ENCODE measurements around the gene TMTC1.

Gene TMTC1

DNA sequence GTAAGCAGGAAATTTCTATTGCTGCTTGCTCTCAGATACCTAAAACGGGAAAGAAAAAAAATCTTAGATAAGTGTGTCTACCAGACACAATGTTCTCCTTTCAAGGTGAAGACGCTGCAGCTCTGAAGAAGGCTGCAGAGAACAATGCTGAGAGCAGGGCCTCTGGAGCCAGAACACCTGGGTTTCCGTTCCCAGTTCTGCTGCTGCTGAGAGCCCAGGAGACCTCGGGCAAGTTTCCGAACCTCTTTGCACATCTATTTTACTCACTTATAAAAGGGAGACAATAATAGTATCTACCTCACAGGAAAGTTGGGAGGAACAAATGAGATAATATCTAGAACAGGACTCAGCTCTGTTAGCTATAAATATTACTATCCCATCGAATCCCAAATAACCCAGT lies 122.9 kb downstream of the TMTC1 start:
- H3K4me1 ChIP-seq (ENCODE audit: control insufficient read depth, insufficient read depth, low read length) = no peaks in the 10 kb centered on the region
- H3K9ac ChIP-seq (ENCODE audit: low read length) = no peak overlapping the region
- no peaks in the 10 kb centered on the region for H3K27me3 ChIP-seq (replicated peaks; ENCODE audit: control insufficient read depth, insufficient read depth, low read length)
- H3K4me3 ChIP-seq (ENCODE audit: low read length) = no peak overlapping the region
- peaks cover 11% of the 10 kb centered on the region for H3K36me3 ChIP-seq (ENCODE audit: control insufficient read depth, insufficient read depth, low read length, severe bottlenecking)
- no peak for DNase-seq (ENCODE audit: low read depth)
- H3K9me3 ChIP-seq (ENCODE audit: control insufficient read depth, low read length) = no peaks in the 10 kb centered on the region

GRCh38 chr12:29656762-29657538 lies 126.8 kb downstream of the TMTC1 start:
- Histone ChIP-seq H3K9ac (ENCODE audit: low read length) (no peak overlapping the region), H3K9me3 (ENCODE audit: control insufficient read depth, low read length) (no peaks in the 10 kb centered on the region), H3K27me3 (replicated peaks; ENCODE audit: control insufficient read depth, insufficient read depth, low read length) (no peaks in the 10 kb centered on the region), H3K4me3 (ENCODE audit: low read length) (no peak overlapping the region), H3K36me3 (ENCODE audit: control insufficient read depth, insufficient read depth, low read length, severe bottlenecking) (peaks cover 26% of the 10 kb centered on the region), H3K4me1 (ENCODE audit: control insufficient read depth, insufficient read depth, low read length) (no peaks in the 10 kb centered on the region)
- DNase-seq (ENCODE audit: low read depth) = no peak

GRCh38 chr12:29655861-29656260 lies 127.9 kb downstream of the TMTC1 start:
- Histone ChIP-seq H3K9ac (ENCODE audit: low read length) (no peak overlapping the region), H3K4me1 (ENCODE audit: control insufficient read depth, insufficient read depth, low read length) (no peaks in the 10 kb centered on the region), H3K27me3 (replicated peaks; ENCODE audit: control insufficient read depth, insufficient read depth, low read length) (no peaks in the 10 kb centered on the region), H3K36me3 (ENCODE audit: control insufficient read depth, insufficient read depth, low read length, severe bottlenecking) (peaks cover 31% of the 10 kb centered on the region), H3K9me3 (ENCODE audit: control insufficient read depth, low read length) (no peaks in the 10 kb centered on the region), H3K4me3 (ENCODE audit: low read length) (no peak overlapping the region)
- no peak for DNase-seq (ENCODE audit: low read depth)

DNA sequence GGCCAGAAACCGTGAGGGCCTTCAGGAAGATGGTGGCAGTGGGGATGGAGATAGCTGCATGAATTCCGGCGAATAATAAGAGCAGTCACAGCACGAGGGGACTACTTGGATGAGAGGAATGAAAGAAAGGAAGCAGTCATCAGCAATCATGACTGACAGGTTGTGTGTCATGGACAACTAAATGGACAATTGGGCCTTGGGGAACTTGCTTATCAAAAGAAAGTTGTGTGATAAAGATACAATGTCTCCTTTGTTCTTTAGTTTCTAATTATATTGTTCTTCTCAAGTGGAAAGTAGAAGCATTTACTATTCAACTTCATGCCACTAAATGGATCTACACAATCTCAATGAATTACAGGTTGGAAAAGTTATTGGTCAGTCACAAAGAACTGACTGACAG lies 130.5 kb downstream of the TMTC1 start:
- no peak for DNase-seq (ENCODE audit: low read depth)
- no peaks in the 10 kb centered on the region for H3K9me3 ChIP-seq (ENCODE audit: control insufficient read depth, low read length)
- no peak overlapping the region for H3K4me3 ChIP-seq (ENCODE audit: low read length)
- no peak overlapping the region for H3K9ac ChIP-seq (ENCODE audit: low read length)
- peaks cover 28% of the 10 kb centered on the region for H3K36me3 ChIP-seq (ENCODE audit: control insufficient read depth, insufficient read depth, low read length, severe bottlenecking)
- no peaks in the 10 kb centered on the region for H3K27me3 ChIP-seq (replicated peaks; ENCODE audit: control insufficient read depth, insufficient read depth, low read length)
- H3K4me1 ChIP-seq (ENCODE audit: control insufficient read depth, insufficient read depth, low read length) = no peaks in the 10 kb centered on the region

DNA sequence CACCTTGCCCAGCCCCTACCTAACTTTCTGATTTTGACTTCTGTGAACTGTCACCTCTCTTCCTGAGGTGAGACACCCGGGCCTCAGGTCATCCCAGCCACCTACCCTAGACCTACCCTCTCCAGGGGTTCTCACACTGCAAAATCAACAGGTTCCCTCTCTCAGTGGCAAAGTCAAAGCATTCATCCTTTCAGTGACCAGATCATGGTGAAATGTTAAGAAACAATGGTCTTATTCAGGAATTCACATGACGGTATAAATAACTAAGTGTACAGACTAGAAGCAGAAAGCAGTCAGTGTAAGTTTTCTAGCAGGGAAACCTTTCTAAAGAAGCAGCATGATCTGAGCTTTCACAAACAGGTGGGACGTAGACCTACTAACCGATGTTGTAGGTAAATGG lies 133.4 kb downstream of the TMTC1 start:
- Histone ChIP-seq H3K4me3 (ENCODE audit: low read length) (no peak overlapping the region), H3K9ac (ENCODE audit: low read length) (no peak overlapping the region), H3K4me1 (ENCODE audit: control insufficient read depth, insufficient read depth, low read length) (no peaks in the 10 kb centered on the region), H3K9me3 (ENCODE audit: control insufficient read depth, low read length) (no peaks in the 10 kb centered on the region), H3K27me3 (replicated peaks; ENCODE audit: control insufficient read depth, insufficient read depth, low read length) (no peaks in the 10 kb centered on the region), H3K36me3 (ENCODE audit: control insufficient read depth, insufficient read depth, low read length, severe bottlenecking) (peaks cover 30% of the 10 kb centered on the region)
- no peak for DNase-seq (ENCODE audit: low read depth)

DNA sequence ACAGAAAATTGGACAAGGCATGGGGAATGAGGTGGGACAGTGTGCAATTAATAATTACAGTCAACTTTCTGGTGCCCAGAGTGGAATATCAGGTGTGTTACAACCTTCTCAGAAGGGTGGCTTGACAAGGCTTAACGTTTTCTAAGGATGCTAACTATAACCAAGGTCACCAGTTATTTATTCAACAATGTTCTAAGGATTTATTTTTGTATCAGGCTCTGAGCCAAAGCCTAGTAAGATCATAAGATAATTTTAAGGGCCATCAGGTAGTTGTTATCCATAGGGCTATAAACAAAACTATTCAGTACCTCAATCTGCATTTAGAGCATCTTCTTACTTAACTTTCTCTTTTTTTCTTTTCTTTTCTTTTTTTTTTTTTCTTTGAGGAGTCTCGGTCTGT lies 134.0 kb downstream of the TMTC1 start:
- Histone ChIP-seq H3K36me3 (ENCODE audit: control insufficient read depth, insufficient read depth, low read length, severe bottlenecking) (peaks cover 30% of the 10 kb centered on the region), H3K9me3 (ENCODE audit: control insufficient read depth, low read length) (no peaks in the 10 kb centered on the region), H3K9ac (ENCODE audit: low read length) (no peak overlapping the region), H3K27me3 (replicated peaks; ENCODE audit: control insufficient read depth, insufficient read depth, low read length) (no peaks in the 10 kb centered on the region), H3K4me1 (ENCODE audit: control insufficient read depth, insufficient read depth, low read length) (no peaks in the 10 kb centered on the region), H3K4me3 (ENCODE audit: low read length) (no peak overlapping the region)
- no peak for DNase-seq (ENCODE audit: low read depth)

GRCh38 chr12:29644536-29645162 lies 139.1 kb downstream of the TMTC1 start:
- H3K4me1 ChIP-seq (ENCODE audit: control insufficient read depth, insufficient read depth, low read length) = peaks cover 18% of the 10 kb centered on the region
- H3K9ac ChIP-seq (ENCODE audit: low read length) = no peak overlapping the region
- no peak overlapping the region for H3K4me3 ChIP-seq (ENCODE audit: low read length)
- no peaks in the 10 kb centered on the region for H3K9me3 ChIP-seq (ENCODE audit: control insufficient read depth, low read length)
- H3K27me3 ChIP-seq (replicated peaks; ENCODE audit: control insufficient read depth, insufficient read depth, low read length) = no peaks in the 10 kb centered on the region
- no peak for DNase-seq (ENCODE audit: low read depth)
- H3K36me3 ChIP-seq (ENCODE audit: control insufficient read depth, insufficient read depth, low read length, severe bottlenecking) = peaks cover 7% of the 10 kb centered on the region

- Histone ChIP-seq H3K4me3 (ENCODE audit: low read length) (peak overlapping the region; percentile 66), H3K9ac (ENCODE audit: low read length) (peak overlapping the region; percentile 80), H3K9me3 (ENCODE audit: control insufficient read depth, low read length) (no peaks in the 10 kb centered on the region), H3K36me3 (ENCODE audit: control insufficient read depth, insufficient read depth, low read length, severe bottlenecking) (peaks cover 3% of the 10 kb centered on the region), H3K27me3 (replicated peaks; ENCODE audit: control insufficient read depth, insufficient read depth, low read length) (no peaks in the 10 kb centered on the region), H3K4me1 (ENCODE audit: control insufficient read depth, insufficient read depth, low read length) (peaks cover 21% of the 10 kb centered on the region)
- peak; percentile 41 for DNase-seq (ENCODE audit: low read depth)
Measured at GRCh38 chr12:29640589-29641345, 143.0 kb downstream of the TMTC1 start.

GRCh38 chr12:29639893-29640495 lies 143.7 kb downstream of the TMTC1 start:
- Histone ChIP-seq H3K27me3 (replicated peaks; ENCODE audit: control insufficient read depth, insufficient read depth, low read length) (no peaks in the 10 kb centered on the region), H3K4me1 (ENCODE audit: control insufficient read depth, insufficient read depth, low read length) (peaks cover 21% of the 10 kb centered on the region), H3K9me3 (ENCODE audit: control insufficient read depth, low read length) (no peaks in the 10 kb centered on the region), H3K4me3 (ENCODE audit: low read length) (peak overlapping the region; percentile 66), H3K9ac (ENCODE audit: low read length) (peak overlapping the region; percentile 80), H3K36me3 (ENCODE audit: control insufficient read depth, insufficient read depth, low read length, severe bottlenecking) (no peaks in the 10 kb centered on the region)
- no peak for DNase-seq (ENCODE audit: low read depth)

GRCh38 chr12:29638528-29638927 lies 145.2 kb downstream of the TMTC1 start:
- H3K4me1 ChIP-seq (ENCODE audit: control insufficient read depth, insufficient read depth, low read length) = peaks cover 34% of the 10 kb centered on the region
- H3K36me3 ChIP-seq (ENCODE audit: control insufficient read depth, insufficient read depth, low read length, severe bottlenecking) = no peaks in the 10 kb centered on the region
- no peak for DNase-seq (ENCODE audit: low read depth)
- no peaks in the 10 kb centered on the region for H3K27me3 ChIP-seq (replicated peaks; ENCODE audit: control insufficient read depth, insufficient read depth, low read length)
- no peak overlapping the region for H3K9ac ChIP-seq (ENCODE audit: low read length)
- no peaks in the 10 kb centered on the region for H3K9me3 ChIP-seq (ENCODE audit: control insufficient read depth, low read length)
- no peak overlapping the region for H3K4me3 ChIP-seq (ENCODE audit: low read length)

GRCh38 chr12:29634057-29634456 lies 149.7 kb downstream of the TMTC1 start:
- peak; percentile 36 for DNase-seq (ENCODE audit: low read depth)
- H3K4me1 ChIP-seq (ENCODE audit: control insufficient read depth, insufficient read depth, low read length) = peaks cover 14% of the 10 kb centered on the region
- peaks cover 16% of the 10 kb centered on the region for H3K36me3 ChIP-seq (ENCODE audit: control insufficient read depth, insufficient read depth, low read length, severe bottlenecking)
- H3K9ac ChIP-seq (ENCODE audit: low read length) = peak overlapping the region; percentile 36
- no peaks in the 10 kb centered on the region for H3K27me3 ChIP-seq (replicated peaks; ENCODE audit: control insufficient read depth, insufficient read depth, low read length)
- peak overlapping the region; percentile 18 for H3K4me3 ChIP-seq (ENCODE audit: low read length)
- no peaks in the 10 kb centered on the region for H3K9me3 ChIP-seq (ENCODE audit: control insufficient read depth, low read length)
